ENCODE data around the gene FSTL1. TPM values are rescaled to one million over a fixed set of nuclear protein-coding genes. Genes with fewer than 3 reads are reported as not detected.

FSTL1 gene
- total and polyA plus RNA-seq, 2 donors (not counting 1 experiment from before 2014, with no cell fraction given), result 0.15 TPM; not detected in 1

DNA sequence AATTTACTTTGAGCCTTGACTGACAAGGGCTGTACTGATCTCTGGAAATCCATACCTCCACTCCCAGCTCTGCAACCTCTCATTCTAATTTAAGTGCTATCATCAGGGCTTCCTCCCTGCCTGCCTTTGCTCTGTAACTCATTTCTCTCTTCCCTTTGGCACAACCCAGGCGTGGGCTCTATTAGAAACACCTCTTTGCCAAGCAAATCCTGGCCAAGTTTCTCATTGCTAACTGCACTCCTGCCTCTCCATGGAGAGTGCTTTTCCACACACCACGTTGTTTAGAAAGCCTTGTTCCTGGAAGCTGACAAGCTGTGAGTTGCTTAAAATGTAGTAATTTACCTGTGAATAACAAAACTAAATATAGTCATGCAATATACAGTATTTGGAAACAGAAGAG is 20.1 kb upstream of the FSTL1 start:
- POLR2A ChIA-PET, result no interaction called here
- Histone ChIP-seq H3K4me2 (replicated peaks; ENCODE audit: low read depth, low read length, poor library complexity, severe bottlenecking) (no peak overlapping the region), H4K20me1 (ENCODE audit: control insufficient read depth, insufficient read depth, low read length, poor library complexity, severe bottlenecking) (no peaks in the 10 kb centered on the region), H2AFZ (ENCODE audit: insufficient read depth, low read depth, low read length, poor library complexity, severe bottlenecking) (no peak overlapping the region), H3K9me3 (ENCODE audit: control extremely low read depth in 1 of 3, control insufficient read depth in 2 of 3, insufficient read depth in 1 of 3, low read length in 2 of 3) (no peaks in the 10 kb centered on the region), H3K4me1 (ENCODE audit: control insufficient read depth in 2 of 2, insufficient read depth in 2 of 2, low read length in 2 of 2) (no peaks in the 10 kb centered on the region), H3K9ac (ENCODE audit: low read length) (no peak overlapping the region), H3K36me3 (replicated peaks in 1 of 2; ENCODE audit: control extremely low read depth in 1 of 2, control insufficient read depth in 1 of 2, extremely low read depth in 1 of 2, insufficient read depth in 2 of 2, low read length in 1 of 2) (no peaks in the 10 kb centered on the region), H3K4me3 (ENCODE audit: control extremely low read depth in 1 of 5, extremely low read depth in 1 of 5, insufficient read depth in 1 of 5, low read depth in 2 of 5, low read length in 4 of 5) (no peak overlapping the region), H3K27ac (ENCODE audit: low read length in 2 of 2) (no peak overlapping the region), H3K27me3 (replicated peaks in 1 of 4; ENCODE audit: control extremely low read depth in 1 of 4, control insufficient read depth in 3 of 4, insufficient read depth in 4 of 4, low read length in 3 of 4) (peaks cover 0 to 10% (median under 1%) of the 10 kb centered on the region in 4 experiments), H3K79me2 (ENCODE audit: control insufficient read depth, insufficient read depth, low read length) (no peaks in the 10 kb centered on the region)
- Mint-ChIP-seq H3K27ac (no peak overlapping the region), H3K9me3 (ENCODE audit: insufficient read depth) (no peaks in the 10 kb centered on the region), H3K4me3 (no peak overlapping the region), H3K4me1 (no peaks in the 10 kb centered on the region), H3K27me3 (peaks cover 38% of the 10 kb centered on the region)
- TF ChIP-seq, protein P1, sequence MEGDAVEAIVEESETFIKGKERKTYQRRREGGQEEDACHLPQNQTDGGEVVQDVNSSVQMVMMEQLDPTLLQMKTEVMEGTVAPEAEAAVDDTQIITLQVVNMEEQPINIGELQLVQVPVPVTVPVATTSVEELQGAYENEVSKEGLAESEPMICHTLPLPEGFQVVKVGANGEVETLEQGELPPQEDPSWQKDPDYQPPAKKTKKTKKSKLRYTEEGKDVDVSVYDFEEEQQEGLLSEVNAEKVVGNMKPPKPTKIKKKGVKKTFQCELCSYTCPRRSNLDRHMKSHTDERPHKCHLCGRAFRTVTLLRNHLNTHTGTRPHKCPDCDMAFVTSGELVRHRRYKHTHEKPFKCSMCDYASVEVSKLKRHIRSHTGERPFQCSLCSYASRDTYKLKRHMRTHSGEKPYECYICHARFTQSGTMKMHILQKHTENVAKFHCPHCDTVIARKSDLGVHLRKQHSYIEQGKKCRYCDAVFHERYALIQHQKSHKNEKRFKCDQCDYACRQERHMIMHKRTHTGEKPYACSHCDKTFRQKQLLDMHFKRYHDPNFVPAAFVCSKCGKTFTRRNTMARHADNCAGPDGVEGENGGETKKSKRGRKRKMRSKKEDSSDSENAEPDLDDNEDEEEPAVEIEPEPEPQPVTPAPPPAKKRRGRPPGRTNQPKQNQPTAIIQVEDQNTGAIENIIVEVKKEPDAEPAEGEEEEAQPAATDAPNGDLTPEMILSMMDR (IDR thresholded peaks at IDR 0.05), result no peak
- no peak for TF ChIP-seq EZH2 (IDR thresholded peaks at IDR 0.05; ENCODE audit: borderline replicate concordance, insufficient read depth, low read depth, low read length, poor library complexity, severe bottlenecking)
- no peak for ATAC-seq (ENCODE audit: low read depth)
- intact Hi-C loops (cut with micrococcal nuclease), result no loop called here
- CTCF ChIA-PET, result no interaction called here
- WGBS (ENCODE audit: insufficient coverage), result 100% methylated on average over 1 of the region's 2 CpGs
- no peak for DNase-seq

DNA sequence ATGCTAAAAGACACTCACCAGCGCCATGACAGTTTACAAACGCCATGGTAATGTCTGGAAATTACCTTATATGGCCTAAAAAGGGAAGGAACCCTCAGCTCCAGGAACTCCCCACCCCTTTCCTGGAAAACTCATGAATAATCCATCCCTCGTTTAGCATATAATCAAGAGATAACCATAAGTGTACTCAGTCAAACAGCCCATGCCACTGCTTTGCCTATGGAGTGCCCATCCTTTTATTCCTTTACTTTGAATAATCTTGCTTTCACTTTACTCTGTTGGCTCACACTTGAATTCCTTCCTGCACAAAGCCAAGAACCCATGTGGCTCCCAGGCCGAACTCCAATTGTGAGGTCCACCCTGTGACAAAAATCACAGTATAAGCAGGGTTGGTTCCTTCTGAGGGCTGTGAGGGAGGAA is 19.1 kb upstream of the FSTL1 start:
- H2AFZ ChIP-seq (ENCODE audit: insufficient read depth, low read depth, low read length, poor library complexity, severe bottlenecking), result no peak overlapping the region
- ChIA-PET CTCF (no interaction called here), POLR2A (no interaction called here)
- no peaks in the 10 kb centered on the region for H3K9me3 ChIP-seq (ENCODE audit: control extremely low read depth in 1 of 3, control insufficient read depth in 2 of 3, insufficient read depth in 1 of 3, low read length in 2 of 3)
- no peak overlapping the region for H3K27ac ChIP-seq (ENCODE audit: low read length in 2 of 2)
- H4K20me1 ChIP-seq (ENCODE audit: control insufficient read depth, insufficient read depth, low read length, poor library complexity, severe bottlenecking), result no peaks in the 10 kb centered on the region
- WGBS (ENCODE audit: insufficient coverage), result 100% methylated on average over 1 of the region's 4 CpGs
- H3K9me3 Mint-ChIP-seq (ENCODE audit: insufficient read depth), result no peaks in the 10 kb centered on the region
- peaks cover 0 to 10% (median under 1%) of the 10 kb centered on the region in 4 experiments for H3K27me3 ChIP-seq (replicated peaks in 1 of 4; ENCODE audit: control extremely low read depth in 1 of 4, control insufficient read depth in 3 of 4, insufficient read depth in 4 of 4, low read length in 3 of 4)
- ATAC-seq (ENCODE audit: low read depth) (no peak), DNase-seq (no peak)
- intact Hi-C loops (cut with micrococcal nuclease), result no loop called here
- no peaks in the 10 kb centered on the region for H3K36me3 ChIP-seq (replicated peaks in 1 of 2; ENCODE audit: control extremely low read depth in 1 of 2, control insufficient read depth in 1 of 2, extremely low read depth in 1 of 2, insufficient read depth in 2 of 2, low read length in 1 of 2)
- H3K27me3 Mint-ChIP-seq, result peaks cover 33% of the 10 kb centered on the region
- H3K4me1 ChIP-seq (ENCODE audit: control insufficient read depth in 2 of 2, insufficient read depth in 2 of 2, low read length in 2 of 2), result no peaks in the 10 kb centered on the region
- TF ChIP-seq EZH2 (IDR thresholded peaks at IDR 0.05; ENCODE audit: borderline replicate concordance, insufficient read depth, low read depth, low read length, poor library complexity, severe bottlenecking), result no peak
- TF ChIP-seq, protein P1 (IDR thresholded peaks at IDR 0.05), result no peak
- H3K4me3 Mint-ChIP-seq, result no peak overlapping the region
- H3K9ac ChIP-seq (ENCODE audit: low read length), result no peak overlapping the region
- no peaks in the 10 kb centered on the region for H3K4me1 Mint-ChIP-seq
- H3K4me3 ChIP-seq (ENCODE audit: control extremely low read depth in 1 of 5, extremely low read depth in 1 of 5, insufficient read depth in 1 of 5, low read depth in 2 of 5, low read length in 4 of 5), result no peak overlapping the region
- H3K27ac Mint-ChIP-seq, result no peak overlapping the region
- no peaks in the 10 kb centered on the region for H3K79me2 ChIP-seq (ENCODE audit: control insufficient read depth, insufficient read depth, low read length)
- no peak overlapping the region for H3K4me2 ChIP-seq (replicated peaks; ENCODE audit: low read depth, low read length, poor library complexity, severe bottlenecking)

All from B cell (primary cell).